HepG2 (cell line): ENCODE measurements around the gene ARRDC3. TPM values are rescaled to one million over a fixed set of nuclear protein-coding genes. Genes with fewer than 3 reads are reported as not detected.

Experiments used
- ATAC-seq: fragments of 200-7000 bp; cut with Tn5 transposase; 3 replicates; pipeline ENCODE4 v1.9.1; 2020; ENCODE audit warnings: mild to moderate bottlenecking, moderate library complexity
- BruUV-seq: library from RNA; stranded (reverse); fragments of 400-500 nt; replicated peaks from 2 replicates; lab custom pipeline; 2021; lab: Mats Ljungman, UMichigan
- CTCF ChIA-PET: fragments of 300-600 bp; formaldehyde crosslinking; extraction: SDS; loops from one replicate; lab custom pipeline; 2021; ENCODE audit warnings: low total read pairs, inconsistent platforms, low intra/inter-chr PET ratio; lab: Yijun Ruan, JAX
- POLR2A ChIA-PET: fragments of 350-600 bp; sonication (Branson Sonifier 250); formaldehyde crosslinking; loops from one replicate; lab custom pipeline; 2020; ENCODE audit warnings: antibody characterized with exemption, inconsistent platforms; lab: Yijun Ruan, JAX
- DNase-seq: peaks from one replicate; pipeline ENCODE4 v3.0.0-alpha.2; 2015; ENCODE audit warnings: low spot score
- FAIRE-seq: peaks from 3 replicates; lab custom pipeline; 2011; peaks lifted over from hg19 to GRCh38; lab: Jason Lieb, UNC
- H2AFZ ChIP-seq: one replicate; pipeline ENCODE4 v1.6.1; 2011; ENCODE audit warnings: low read length, inconsistent platforms
- H3K27ac ChIP-seq: fragments of 300-600 bp; 3 replicates; pipeline ENCODE4 v1.8.0; 2011; ENCODE audit warnings: mixed run types, mild to moderate bottlenecking, mixed read lengths, low read length, inconsistent platforms; ENCODE audit not compliant: insufficient read depth; ENCODE audit errors: extremely low read length
- H3K27me3 ChIP-seq, 2 experiments: fragments of 200-600 bp in 1 of 2; 2 replicates in 1 of 2; 3 replicates in 1 of 2; pipeline versions ENCODE4 v1.6.0 to v1.8.0; 2011; ENCODE audit warnings: low read length in 2 of 2, mild to moderate bottlenecking in 2 of 2, moderate library complexity in 2 of 2, inconsistent platforms in 1 of 2; ENCODE audit not compliant: insufficient read depth in 2 of 2, control insufficient read depth in 1 of 2
- H3K36me3 ChIP-seq, 2 experiments: fragments of 200-600 bp in 1 of 2; replicated peaks in 1 of 2; 2 replicates in 1 of 2; 3 replicates in 1 of 2; pipeline versions ENCODE4 v1.5.1 to v1.8.0; 2011; ENCODE audit warnings: low read length in 2 of 2, inconsistent platforms in 1 of 2; ENCODE audit not compliant: insufficient read depth in 2 of 2, control insufficient read depth in 1 of 2
- H3K4me1 ChIP-seq: 2 replicates; pipeline ENCODE4 v1.5.1; 2012; ENCODE audit warnings: low read length, inconsistent platforms; ENCODE audit not compliant: insufficient read depth
- H3K4me2 ChIP-seq: 2 replicates; pipeline ENCODE4 v1.6.0; 2011; ENCODE audit warnings: low read depth, low read length, inconsistent platforms
- H3K4me3 ChIP-seq, 3 experiments: fragments of 200-600 bp in 1 of 3; sonication (generic), shearing (Covaris generic) in 1 of 3; replicated peaks in 1 of 3; 2 replicates each; pipeline ENCODE4 v1.5.1; 2011 to 2016; ENCODE audit warnings: low read length in 3 of 3, inconsistent platforms in 2 of 3, low read depth in 2 of 3, mild to moderate bottlenecking in 2 of 3, control low read depth in 1 of 3, mixed read lengths in 1 of 3; ENCODE audit not compliant: insufficient read depth in 1 of 3
- H3K79me2 ChIP-seq: one replicate; pipeline ENCODE4 v1.6.1; 2011; ENCODE audit warnings: low read length, inconsistent platforms; ENCODE audit not compliant: insufficient read depth
- H3K9ac ChIP-seq: 2 replicates; pipeline ENCODE4 v1.6.0; 2011; ENCODE audit warnings: mild to moderate bottlenecking, low read depth, low read length, inconsistent platforms; ENCODE audit not compliant: insufficient read depth
- H3K9me3 ChIP-seq: 2 replicates; pipeline ENCODE4 v1.5.1; 2012; ENCODE audit warnings: mild to moderate bottlenecking, low read length
- H4K20me1 ChIP-seq: 2 replicates; pipeline ENCODE4 v1.6.0; 2011; ENCODE audit warnings: inconsistent platforms, mild to moderate bottlenecking, low read length, moderate library complexity; ENCODE audit not compliant: insufficient read depth
- CEBPB ChIP-seq: IDR thresholded peaks from 2 replicates; pipeline ENCODE4 v1.6.1; 2011; ENCODE audit warnings: low read depth, low read length, improper control_type of control experiment, borderline replicate concordance
- JUN ChIP-seq: sonication (generic); formaldehyde crosslinking; IDR thresholded peaks from 2 replicates; pipeline ENCODE4 v1.4.0; 2020; ENCODE audit warnings: mild to moderate bottlenecking, missing genetic modification reagents
- NFKBIZ ChIP-seq: IDR thresholded peaks from 2 replicates; pipeline ENCODE4 v1.6.1; 2018; ENCODE audit warnings: missing genetic modification reagents, missing compliant biosample characterization
- NFYB ChIP-seq: sonication (generic); formaldehyde crosslinking; IDR thresholded peaks from 2 replicates; pipeline ENCODE4 v1.4.0; 2020; ENCODE audit warnings: missing genetic modification reagents
- SNAPC2 ChIP-seq: sonication (generic); formaldehyde crosslinking; IDR thresholded peaks from 2 replicates; pipeline ENCODE4 v1.8.1; 2022; ENCODE audit warnings: mild to moderate bottlenecking, missing genetic modification reagents
- YY1 ChIP-seq: IDR thresholded peaks from 2 replicates; pipeline ENCODE4 v1.6.1; 2011; ENCODE audit warnings: low read length, low read depth, moderate library complexity, mild to moderate bottlenecking; ENCODE audit not compliant: insufficient read depth, insufficient replicate concordance
- WGBS: methylation state at CpG from one replicate; pipeline ENCODE4 v1.1.6; 2017; ENCODE audit warnings: low lambda C conversion rate; 5-methylcytosine and 5-hydroxymethylcytosine counted together
- in situ Hi-C: cut with HindIII; loops from 2 replicates; pipeline ENCODE4 v1.10.0; 2017; ENCODE audit warnings: low pct_unique_long_range_greater_than_20kb; ENCODE audit not compliant: extremely low pct_ligation_motif_present
- intact Hi-C: fragments of 100-400 bp; cut with micrococcal nuclease; formaldehyde crosslinking; loops from one replicate; pipeline ENCODE4 v1.10.0; 2022; ENCODE audit not compliant: unreplicated experiment
- polyA plus RNA-seq, 8 experiments: library from polyadenylated mRNA; depleted of rRNA in 3 of 8; stranded (reverse) in 7 of 8; unstranded in 1 of 8; fragments of >200 nt; fragmentation: Illumina TruSeq in 4 of 8; extraction: Trizol in 4 of 8; gene quantifications; 2 replicates each; pipeline versions ENCODE4 v1.2.1 to v1.2.3, GENCODE V29; 2011 to 2016; ENCODE audit warnings: low read depth in 4 of 8, missing spikeins in 1 of 8, mixed read lengths in 1 of 8; ENCODE audit not compliant: insufficient read depth in 1 of 8
- total RNA-seq, 5 experiments: library from RNA; depleted of rRNA; stranded (reverse); fragments of >200 nt; fragmentation: Illumina TruSeq; extraction: Trizol; gene quantifications; 2 replicates each; pipeline ENCODE4 v1.2.3, GENCODE V29; 2016; ENCODE audit warnings: low read depth in 1 of 5
- TF ChIP-seq, protein P1 (sequence below), 2 experiments: sonication (generic) in 1 of 2; formaldehyde crosslinking in 1 of 2; IDR thresholded peaks; 2 replicates each; pipeline versions ENCODE4 v1.4.0 to v1.6.1; 2018 to 2020; ENCODE audit warnings: missing genetic modification reagents in 2 of 2, borderline replicate concordance in 1 of 2, low read depth in 1 of 2, mild to moderate bottlenecking in 1 of 2, missing biosample characterization in 1 of 2

The ARRDC3 gene
- total and polyA plus RNA-seq, 2 of the 13 experiments (the other 11 are each of a cell fraction or from before 2014, with no cell fraction given) = 3.4 to 24.4 TPM

GRCh38 chr5:91409304-91409703, 26.2 kb upstream of the ARRDC3 start:
- ChIA-PET CTCF (no interaction called here), POLR2A (no interaction called here)
- WGBS = 83% methylated on average over 1 of the region's 1 CpG
- H2AFZ ChIP-seq = no peak overlapping the region
- H3K4me3 ChIP-seq = no peak overlapping the region
- FAIRE-seq (no peak), DNase-seq (no peak), ATAC-seq (no peak)
- no peaks in the 10 kb centered on the region for H3K79me2 ChIP-seq
- no peaks in the 10 kb centered on the region for H3K27me3 ChIP-seq
- BruUV-seq = no TSS peak
- intact Hi-C loops (no loop called here), in situ Hi-C loops (no loop called here)
- no peak overlapping the region for H3K9ac ChIP-seq
- no peak overlapping the region for H3K4me2 ChIP-seq
- TF ChIP-seq SNAPC2 = no peak
- no peak overlapping the region for H3K27ac ChIP-seq
- no peaks in the 10 kb centered on the region for H3K4me1 ChIP-seq
- H3K9me3 ChIP-seq = no peaks in the 10 kb centered on the region
- H4K20me1 ChIP-seq = no peaks in the 10 kb centered on the region
- no peaks in the 10 kb centered on the region for H3K36me3 ChIP-seq

- intact Hi-C loops = no loop called here
- H2AFZ ChIP-seq = no peak overlapping the region
- TF ChIP-seq NFYB (CRISPR knock-in tag) = no peak
- TF ChIP-seq CEBPB = 0 out of 2 replicates have a peak, but pooled peaks have one; percentile 2
- TF ChIP-seq, protein P1, sequence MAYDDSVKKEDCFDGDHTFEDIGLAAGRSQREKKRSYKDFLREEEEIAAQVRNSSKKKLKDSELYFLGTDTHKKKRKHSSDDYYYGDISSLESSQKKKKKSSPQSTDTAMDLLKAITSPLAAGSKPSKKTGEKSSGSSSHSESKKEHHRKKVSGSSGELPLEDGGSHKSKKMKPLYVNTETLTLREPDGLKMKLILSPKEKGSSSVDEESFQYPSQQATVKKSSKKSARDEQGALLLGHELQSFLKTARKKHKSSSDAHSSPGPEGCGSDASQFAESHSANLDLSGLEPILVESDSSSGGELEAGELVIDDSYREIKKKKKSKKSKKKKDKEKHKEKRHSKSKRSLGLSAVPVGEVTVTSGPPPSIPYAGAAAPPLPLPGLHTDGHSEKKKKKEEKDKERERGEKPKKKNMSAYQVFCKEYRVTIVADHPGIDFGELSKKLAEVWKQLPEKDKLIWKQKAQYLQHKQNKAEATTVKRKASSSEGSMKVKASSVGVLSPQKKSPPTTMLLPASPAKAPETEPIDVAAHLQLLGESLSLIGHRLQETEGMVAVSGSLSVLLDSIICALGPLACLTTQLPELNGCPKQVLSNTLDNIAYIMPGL (CRISPR knock-in tag; IDR thresholded peaks at IDR 0.05; ENCODE audit: borderline replicate concordance in 1 of 2, low read depth in 1 of 2) = no peak
- no peak for TF ChIP-seq JUN (CRISPR knock-in tag)
- no peak for TF ChIP-seq NFKBIZ
- no peak for TF ChIP-seq YY1
- no peak for ATAC-seq
- no peaks in the 10 kb centered on the region for H3K79me2 ChIP-seq
- H3K4me1 ChIP-seq = no peaks in the 10 kb centered on the region
- H3K27me3 ChIP-seq = no peaks in the 10 kb centered on the region
- no peak overlapping the region for H3K4me2 ChIP-seq
- H4K20me1 ChIP-seq = no peaks in the 10 kb centered on the region
- no peaks in the 10 kb centered on the region for H3K9me3 ChIP-seq
- POLR2A ChIA-PET = no interaction called here
- no peaks in the 10 kb centered on the region for H3K36me3 ChIP-seq
- FAIRE-seq = no peak
- BruUV-seq = no TSS peak
- no peak overlapping the region for H3K27ac ChIP-seq
- CTCF ChIA-PET = no interaction called here
- DNase-seq = no peak
- H3K9ac ChIP-seq = no peak overlapping the region
- no peak overlapping the region for H3K4me3 ChIP-seq
- in situ Hi-C loops = no loop called here
Observed at GRCh38 chr5:91408710-91409109, 25.6 kb upstream of the ARRDC3 start.
